ENCODE data around the gene PHOX2A. TPM values are rescaled to one million over a fixed set of nuclear protein-coding genes. Genes with fewer than 3 reads are reported as not detected.
A peak's percentile ranks its signal among the peaks of the same experiment; 100 is the strongest.

PHOX2A gene
- total RNA-seq, 1 experiment from 2014 or later: 1.6 TPM

DNA sequence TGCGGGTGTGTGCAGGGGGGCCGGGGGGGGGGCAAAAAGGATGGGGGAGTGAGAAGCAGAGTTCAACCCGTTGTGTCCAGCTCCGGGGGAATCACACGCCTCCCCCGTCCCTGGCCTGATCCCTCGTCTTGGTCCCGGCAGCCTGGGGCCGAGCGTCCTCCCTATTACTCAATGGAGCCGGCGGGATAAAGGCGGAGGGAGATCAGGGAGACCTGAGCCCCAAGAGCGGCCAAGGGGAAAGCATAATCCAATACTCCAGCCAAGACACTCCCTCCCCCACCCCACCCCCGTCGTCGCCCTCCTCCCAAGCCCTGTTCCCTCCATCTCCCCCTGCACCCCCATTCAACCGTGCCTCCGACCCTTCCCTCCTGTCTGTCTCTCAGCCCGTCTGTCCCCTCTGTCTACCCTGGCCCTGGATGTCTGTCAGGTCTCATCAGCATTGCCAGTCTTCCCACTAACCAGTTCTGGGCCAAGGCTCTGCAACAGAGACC, 2.6 kb downstream of the PHOX2A start (continued):
- TF ChIP-seq, protein P1, sequence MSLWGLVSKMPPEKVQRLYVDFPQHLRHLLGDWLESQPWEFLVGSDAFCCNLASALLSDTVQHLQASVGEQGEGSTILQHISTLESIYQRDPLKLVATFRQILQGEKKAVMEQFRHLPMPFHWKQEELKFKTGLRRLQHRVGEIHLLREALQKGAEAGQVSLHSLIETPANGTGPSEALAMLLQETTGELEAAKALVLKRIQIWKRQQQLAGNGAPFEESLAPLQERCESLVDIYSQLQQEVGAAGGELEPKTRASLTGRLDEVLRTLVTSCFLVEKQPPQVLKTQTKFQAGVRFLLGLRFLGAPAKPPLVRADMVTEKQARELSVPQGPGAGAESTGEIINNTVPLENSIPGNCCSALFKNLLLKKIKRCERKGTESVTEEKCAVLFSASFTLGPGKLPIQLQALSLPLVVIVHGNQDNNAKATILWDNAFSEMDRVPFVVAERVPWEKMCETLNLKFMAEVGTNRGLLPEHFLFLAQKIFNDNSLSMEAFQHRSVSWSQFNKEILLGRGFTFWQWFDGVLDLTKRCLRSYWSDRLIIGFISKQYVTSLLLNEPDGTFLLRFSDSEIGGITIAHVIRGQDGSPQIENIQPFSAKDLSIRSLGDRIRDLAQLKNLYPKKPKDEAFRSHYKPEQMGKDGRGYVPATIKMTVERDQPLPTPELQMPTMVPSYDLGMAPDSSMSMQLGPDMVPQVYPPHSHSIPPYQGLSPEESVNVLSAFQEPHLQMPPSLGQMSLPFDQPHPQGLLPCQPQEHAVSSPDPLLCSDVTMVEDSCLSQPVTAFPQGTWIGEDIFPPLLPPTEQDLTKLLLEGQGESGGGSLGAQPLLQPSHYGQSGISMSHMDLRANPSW (CRISPR knock-in tag; conservative IDR thresholded peaks at IDR 0.05; ENCODE audit: low read depth): no peak
- TF ChIP-seq, protein P2, sequence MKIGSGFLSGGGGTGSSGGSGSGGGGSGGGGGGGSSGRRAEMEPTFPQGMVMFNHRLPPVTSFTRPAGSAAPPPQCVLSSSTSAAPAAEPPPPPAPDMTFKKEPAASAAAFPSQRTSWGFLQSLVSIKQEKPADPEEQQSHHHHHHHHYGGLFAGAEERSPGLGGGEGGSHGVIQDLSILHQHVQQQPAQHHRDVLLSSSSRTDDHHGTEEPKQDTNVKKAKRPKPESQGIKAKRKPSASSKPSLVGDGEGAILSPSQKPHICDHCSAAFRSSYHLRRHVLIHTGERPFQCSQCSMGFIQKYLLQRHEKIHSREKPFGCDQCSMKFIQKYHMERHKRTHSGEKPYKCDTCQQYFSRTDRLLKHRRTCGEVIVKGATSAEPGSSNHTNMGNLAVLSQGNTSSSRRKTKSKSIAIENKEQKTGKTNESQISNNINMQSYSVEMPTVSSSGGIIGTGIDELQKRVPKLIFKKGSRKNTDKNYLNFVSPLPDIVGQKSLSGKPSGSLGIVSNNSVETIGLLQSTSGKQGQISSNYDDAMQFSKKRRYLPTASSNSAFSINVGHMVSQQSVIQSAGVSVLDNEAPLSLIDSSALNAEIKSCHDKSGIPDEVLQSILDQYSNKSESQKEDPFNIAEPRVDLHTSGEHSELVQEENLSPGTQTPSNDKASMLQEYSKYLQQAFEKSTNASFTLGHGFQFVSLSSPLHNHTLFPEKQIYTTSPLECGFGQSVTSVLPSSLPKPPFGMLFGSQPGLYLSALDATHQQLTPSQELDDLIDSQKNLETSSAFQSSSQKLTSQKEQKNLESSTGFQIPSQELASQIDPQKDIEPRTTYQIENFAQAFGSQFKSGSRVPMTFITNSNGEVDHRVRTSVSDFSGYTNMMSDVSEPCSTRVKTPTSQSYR (CRISPR knock-in tag; IDR thresholded peaks at IDR 0.05): no peak

DNA sequence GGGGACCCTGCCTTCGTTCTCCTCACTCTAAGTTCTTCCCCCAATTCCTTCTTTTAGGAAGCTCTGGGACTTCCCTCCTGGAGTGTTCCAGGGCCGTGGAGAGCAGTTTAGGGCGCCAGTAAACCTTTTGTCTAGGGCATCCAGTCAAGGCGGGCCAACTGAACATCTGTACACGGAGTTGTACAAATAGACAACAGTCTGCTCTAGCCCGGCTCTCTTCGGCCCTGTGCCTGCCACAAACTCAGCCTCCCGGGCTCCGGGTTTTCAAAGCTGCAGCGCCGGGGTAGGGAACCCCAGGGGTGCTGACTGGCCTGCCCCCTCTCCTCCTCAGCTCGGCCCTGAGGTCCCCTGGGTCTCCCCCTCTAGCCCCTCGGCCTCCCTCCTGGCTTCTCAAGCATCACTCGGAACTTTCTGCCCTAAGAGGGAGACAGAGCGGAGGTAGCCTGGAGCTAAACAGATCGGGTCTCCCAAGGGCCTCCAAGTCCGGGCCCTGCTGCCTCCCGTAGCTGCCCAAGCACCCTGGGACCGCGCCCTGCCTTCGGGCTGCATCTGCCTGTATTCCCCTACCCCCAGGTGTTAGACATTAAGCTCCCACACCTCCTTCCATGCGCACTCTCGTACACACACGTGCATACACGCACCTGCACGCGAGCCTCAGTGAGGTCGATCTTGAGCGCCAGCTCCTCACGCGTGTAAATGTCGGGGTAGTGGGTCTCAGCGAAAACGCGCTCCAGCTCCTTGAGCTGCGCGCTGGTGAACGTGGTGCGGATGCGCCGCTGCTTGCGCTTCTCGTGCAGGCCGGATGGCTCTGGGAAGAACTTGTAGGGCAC, 3.3 kb downstream of the PHOX2A start:
- peaks cover 5% of the 10 kb centered on the region; the same call in 1 of the 2 replicates for H3K36me3 Mint-ChIP-seq
- CTCF ChIA-PET: interaction anchor here (0.6 to 7.5 kb wide), 7 partner anchors 18 to 216 kb away, joined by 3 to 89 read pairs (median 4); partner anchors contain the start of gene CLPB
- peaks cover 41% of the 10 kb centered on the region for H3K4me1 Mint-ChIP-seq
- H3K27me3 Mint-ChIP-seq (ENCODE audit: low read depth): peaks cover 54% of the 10 kb centered on the region
- no peak overlapping the region for H3K27ac Mint-ChIP-seq
- POLR2A ChIA-PET: interaction anchor here (5.7 kb wide), 1 partner anchor 17 kb away, joined by 37 read pairs; the partner anchor contains the start of gene INPPL1
- ATAC-seq: no peak
- no peak for TF ChIP-seq ZNF671 (CRISPR knock-in tag; IDR thresholded peaks at IDR 0.05)
- TF ChIP-seq, protein P3, sequence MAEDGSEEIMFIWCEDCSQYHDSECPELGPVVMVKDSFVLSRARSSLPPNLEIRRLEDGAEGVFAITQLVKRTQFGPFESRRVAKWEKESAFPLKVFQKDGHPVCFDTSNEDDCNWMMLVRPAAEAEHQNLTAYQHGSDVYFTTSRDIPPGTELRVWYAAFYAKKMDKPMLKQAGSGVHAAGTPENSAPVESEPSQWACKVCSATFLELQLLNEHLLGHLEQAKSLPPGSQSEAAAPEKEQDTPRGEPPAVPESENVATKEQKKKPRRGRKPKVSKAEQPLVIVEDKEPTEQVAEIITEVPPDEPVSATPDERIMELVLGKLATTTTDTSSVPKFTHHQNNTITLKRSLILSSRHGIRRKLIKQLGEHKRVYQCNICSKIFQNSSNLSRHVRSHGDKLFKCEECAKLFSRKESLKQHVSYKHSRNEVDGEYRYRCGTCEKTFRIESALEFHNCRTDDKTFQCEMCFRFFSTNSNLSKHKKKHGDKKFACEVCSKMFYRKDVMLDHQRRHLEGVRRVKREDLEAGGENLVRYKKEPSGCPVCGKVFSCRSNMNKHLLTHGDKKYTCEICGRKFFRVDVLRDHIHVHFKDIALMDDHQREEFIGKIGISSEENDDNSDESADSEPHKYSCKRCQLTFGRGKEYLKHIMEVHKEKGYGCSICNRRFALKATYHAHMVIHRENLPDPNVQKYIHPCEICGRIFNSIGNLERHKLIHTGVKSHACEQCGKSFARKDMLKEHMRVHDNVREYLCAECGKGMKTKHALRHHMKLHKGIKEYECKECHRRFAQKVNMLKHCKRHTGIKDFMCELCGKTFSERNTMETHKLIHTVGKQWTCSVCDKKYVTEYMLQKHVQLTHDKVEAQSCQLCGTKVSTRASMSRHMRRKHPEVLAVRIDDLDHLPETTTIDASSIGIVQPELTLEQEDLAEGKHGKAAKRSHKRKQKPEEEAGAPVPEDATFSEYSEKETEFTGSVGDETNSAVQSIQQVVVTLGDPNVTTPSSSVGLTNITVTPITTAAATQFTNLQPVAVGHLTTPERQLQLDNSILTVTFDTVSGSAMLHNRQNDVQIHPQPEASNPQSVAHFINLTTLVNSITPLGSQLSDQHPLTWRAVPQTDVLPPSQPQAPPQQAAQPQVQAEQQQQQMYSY (CRISPR knock-in tag; IDR thresholded peaks at IDR 0.05): peak; percentile 73
- peak overlapping the region; percentile 74 for H3K4me3 Mint-ChIP-seq
- no peaks in the 10 kb centered on the region for H3K9me3 Mint-ChIP-seq
- peak; percentile 25 for DNase-seq (ENCODE audit: low spot score)

DNA sequence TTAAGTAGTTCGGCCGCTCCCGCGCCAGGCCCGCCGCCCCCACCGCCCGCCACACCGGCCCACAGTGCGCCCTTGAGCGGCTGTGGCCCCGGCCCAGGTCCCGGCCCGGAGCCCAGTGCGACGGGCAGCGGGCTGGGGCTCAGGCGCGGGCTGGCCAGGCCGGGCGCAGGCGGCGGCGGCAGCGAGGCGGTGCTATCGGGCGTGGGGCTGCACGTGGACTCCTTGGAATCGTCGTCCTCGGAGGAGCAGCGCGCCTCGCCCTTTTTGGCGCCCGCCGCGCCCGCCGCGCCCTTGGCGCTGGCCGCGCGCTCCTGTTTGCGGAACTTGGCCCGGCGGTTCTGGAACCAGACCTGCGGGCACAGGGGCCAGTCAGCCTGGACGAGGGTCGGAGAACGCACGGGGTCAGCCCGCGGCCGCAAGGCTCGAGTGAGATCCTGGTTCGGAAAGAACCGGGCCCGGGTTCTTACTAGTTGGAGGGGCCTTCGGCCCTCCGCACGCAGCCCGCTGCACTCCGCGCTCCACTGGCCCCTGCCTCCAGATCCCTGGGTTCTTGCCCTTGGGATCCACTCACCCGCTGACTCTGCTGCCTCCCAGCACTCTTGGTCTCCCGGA, 4.0 kb downstream of the PHOX2A start:
- Mint-ChIP-seq H3K36me3 (peaks cover 5% of the 10 kb centered on the region; the same call in 1 of the 2 replicates), H3K4me1 (peaks cover 41% of the 10 kb centered on the region), H3K27ac (no peak overlapping the region), H3K9me3 (no peaks in the 10 kb centered on the region), H3K4me3 (peak overlapping the region; percentile 74), H3K27me3 (ENCODE audit: low read depth) (peaks cover 54% of the 10 kb centered on the region)
- ChIA-PET POLR2A (interaction anchor here (5.7 kb wide), 1 partner anchor 16 kb away, joined by 37 read pairs; the partner anchor contains the start of gene INPPL1), CTCF (interaction anchor here (0.6 to 7.5 kb wide), 11 partner anchors 15 to 215 kb away, joined by 3 to 123 read pairs (median 15); partner anchors contain the start of genes CLPB and INPPL1)
- DNase-seq (ENCODE audit: low spot score) (no peak), ATAC-seq (no peak; the same call in 1 of the 2 replicates)
- TF ChIP-seq ZNF671 (CRISPR knock-in tag; IDR thresholded peaks at IDR 0.05) (peak; percentile 69), FOXP1 (CRISPR knock-in tag; IDR thresholded peaks at IDR 0.05; ENCODE audit: borderline replicate concordance) (peak; percentile 62; the same call in 1 of the 2 replicates), TEAD1 (CRISPR knock-in tag; IDR thresholded peaks at IDR 0.05) (no peak), ZNF121 (CRISPR knock-in tag; IDR thresholded peaks at IDR 0.05) (0 out of 2 replicates have a peak, but pooled peaks have one; percentile 5), ZNF416 (CRISPR knock-in tag; IDR thresholded peaks at IDR 0.05) (peak; percentile 26; the same call in 1 of the 2 replicates), JUN (CRISPR knock-in tag; IDR thresholded peaks at IDR 0.05) (peak; percentile 82; the same call in 1 of the 2 replicates)
- TF ChIP-seq, protein P4, sequence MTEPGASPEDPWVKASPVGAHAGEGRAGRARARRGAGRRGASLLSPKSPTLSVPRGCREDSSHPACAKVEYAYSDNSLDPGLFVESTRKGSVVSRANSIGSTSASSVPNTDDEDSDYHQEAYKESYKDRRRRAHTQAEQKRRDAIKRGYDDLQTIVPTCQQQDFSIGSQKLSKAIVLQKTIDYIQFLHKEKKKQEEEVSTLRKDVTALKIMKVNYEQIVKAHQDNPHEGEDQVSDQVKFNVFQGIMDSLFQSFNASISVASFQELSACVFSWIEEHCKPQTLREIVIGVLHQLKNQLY (CRISPR knock-in tag; IDR thresholded peaks at IDR 0.05): no peak
- TF ChIP-seq, protein P5, sequence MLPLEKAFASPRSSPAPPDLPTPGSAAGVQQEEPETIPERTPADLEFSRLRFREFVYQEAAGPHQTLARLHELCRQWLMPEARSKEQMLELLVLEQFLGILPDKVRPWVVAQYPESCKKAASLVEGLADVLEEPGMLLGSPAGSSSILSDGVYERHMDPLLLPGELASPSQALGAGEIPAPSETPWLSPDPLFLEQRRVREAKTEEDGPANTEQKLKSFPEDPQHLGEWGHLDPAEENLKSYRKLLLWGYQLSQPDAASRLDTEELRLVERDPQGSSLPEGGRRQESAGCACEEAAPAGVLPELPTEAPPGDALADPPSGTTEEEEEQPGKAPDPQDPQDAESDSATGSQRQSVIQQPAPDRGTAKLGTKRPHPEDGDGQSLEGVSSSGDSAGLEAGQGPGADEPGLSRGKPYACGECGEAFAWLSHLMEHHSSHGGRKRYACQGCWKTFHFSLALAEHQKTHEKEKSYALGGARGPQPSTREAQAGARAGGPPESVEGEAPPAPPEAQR (CRISPR knock-in tag; IDR thresholded peaks at IDR 0.05): no peak
- TF ChIP-seq, protein P6, sequence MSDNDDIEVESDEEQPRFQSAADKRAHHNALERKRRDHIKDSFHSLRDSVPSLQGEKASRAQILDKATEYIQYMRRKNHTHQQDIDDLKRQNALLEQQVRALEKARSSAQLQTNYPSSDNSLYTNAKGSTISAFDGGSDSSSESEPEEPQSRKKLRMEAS (CRISPR knock-in tag; IDR thresholded peaks at IDR 0.05): peak; percentile 78; the same call in 1 of the 2 replicates
- TF ChIP-seq, protein P3 (CRISPR knock-in tag; IDR thresholded peaks at IDR 0.05): peak; percentile 64

Data from WTC11 (cell line).